GM12872 (cell line): ENCODE measurements around the gene DNAJB13.

Source experiments
- CTCF ChIP-seq: IDR thresholded peaks from 3 replicates; pipeline ENCODE4 v1.5.1; 2011; ENCODE audit warnings: low read depth, mild to moderate bottlenecking, low read length, moderate library complexity; ENCODE audit not compliant: insufficient read depth

The DNAJB13 gene

GRCh38 chr11:73951797-73952196 lies 971 bp downstream of the DNAJB13 start:
- no peak for TF ChIP-seq CTCF

GRCh38 chr11:73956876-73957653 lies 6.2 kb downstream of the DNAJB13 start:
- TF ChIP-seq CTCF: no peak

GRCh38 chr11:73957654-73958361 lies 7.0 kb downstream of the DNAJB13 start:
- no peak for TF ChIP-seq CTCF

GRCh38 chr11:73958521-73959141 lies 7.8 kb downstream of the DNAJB13 start:
- no peak for TF ChIP-seq CTCF

GRCh38 chr11:73961321-73961720 lies 10.5 kb downstream of the DNAJB13 start:
- no peak for TF ChIP-seq CTCF

GRCh38 chr11:73962101-73962705 lies 11.4 kb downstream of the DNAJB13 start:
- TF ChIP-seq CTCF: no peak

- no peak for TF ChIP-seq CTCF
These were observed 13.0 kb downstream of the DNAJB13 start for GRCh38 chr11:73963861-73964260.
